Lower lobe of right lung (tissue), 2 donors: ENCODE results near the gene ASIC2. TPM values are rescaled to one million over a fixed set of nuclear protein-coding genes. Genes with fewer than 3 reads are reported as not detected.

Experiments used
- ATAC-seq, 2 donors: fragments of 200-7000 bp; cut with Tn5 transposase; one replicate each; pipeline ENCODE4 v1.9.1; 2020 to 2022; ENCODE audit warnings: mild to moderate bottlenecking in 2 of 2, moderate library complexity in 2 of 2
- DNase-seq: peaks from one replicate; pipeline ENCODE4 v3.0.0-alpha.2; 2020
- H3K27ac ChIP-seq: fragments of 200-600 bp; one replicate; pipeline ENCODE4 v1.8.0; 2022
- H3K27me3 ChIP-seq: fragments of 200-600 bp; one replicate; pipeline ENCODE4 v1.8.0; 2022; ENCODE audit warnings: low read depth
- H3K36me3 ChIP-seq: fragments of 200-600 bp; one replicate; pipeline ENCODE4 v1.8.0; 2022; ENCODE audit warnings: mild to moderate bottlenecking
- H3K4me1 ChIP-seq: fragments of 200-600 bp; one replicate; pipeline ENCODE4 v1.8.0; 2022
- H3K4me3 ChIP-seq: fragments of 200-600 bp; one replicate; pipeline ENCODE4 v1.8.0; 2022; ENCODE audit warnings: mild to moderate bottlenecking
- H3K9me3 ChIP-seq: fragments of 200-600 bp; one replicate; pipeline ENCODE4 v1.8.0; 2022
- CTCF ChIP-seq: fragments of 200-600 bp; IDR thresholded peaks from one replicate; pipeline ENCODE4 v1.8.0; 2022; ENCODE audit warnings: antibody characterized with exemption, mild to moderate bottlenecking
- intact Hi-C: fragments of 100-400 bp; cut with DNase I; formaldehyde crosslinking; loops from one replicate; pipeline ENCODE4 v1.11.0; 2022
- total RNA-seq: library from RNA; stranded (reverse); fragmentation: NEBNext Ultra II Directional; extraction: Animal tissue kit (Norgen Biotek cat#: 25700); gene quantifications from one replicate; pipeline ENCODE4 v1.2.1, GENCODE V29; 2021
- donor health status: DM: no; HTN: yes; CAD: no; lungs with severe emphysema.

Gene ASIC2
- total RNA-seq, 1 donor from 2014 or later, result not detected

- H3K4me3 ChIP-seq, result no peak overlapping the region
- H3K9me3 ChIP-seq, result no peaks in the 10 kb centered on the region
- intact Hi-C loops, result no loop called here
- no peaks in the 10 kb centered on the region for H3K4me1 ChIP-seq
- DNase-seq (no peak), ATAC-seq (no peak)
- no peaks in the 10 kb centered on the region for H3K36me3 ChIP-seq
- no peak for TF ChIP-seq CTCF
- H3K27me3 ChIP-seq, result peaks cover 10% of the 10 kb centered on the region
- H3K27ac ChIP-seq, result no peak overlapping the region
These were observed 207.8 kb downstream of the ASIC2 start for GRCh38 chr17:33085256-33085655.

- ATAC-seq (no peak), DNase-seq (no peak)
- Histone ChIP-seq H3K27ac (no peak overlapping the region), H3K36me3 (no peaks in the 10 kb centered on the region), H3K4me3 (no peak overlapping the region), H3K27me3 (peaks cover 10% of the 10 kb centered on the region), H3K9me3 (no peaks in the 10 kb centered on the region), H3K4me1 (no peaks in the 10 kb centered on the region)
- intact Hi-C loops, result no loop called here
- TF ChIP-seq CTCF, result no peak
These were observed 208.3 kb downstream of the ASIC2 start for GRCh38 chr17:33084755-33085154.

- intact Hi-C loops, result no loop called here
- Histone ChIP-seq H3K4me3 (no peak overlapping the region), H3K27ac (no peak overlapping the region), H3K4me1 (no peaks in the 10 kb centered on the region), H3K27me3 (peaks cover 10% of the 10 kb centered on the region), H3K36me3 (no peaks in the 10 kb centered on the region), H3K9me3 (no peaks in the 10 kb centered on the region)
- no peak for ATAC-seq
- no peak for TF ChIP-seq CTCF
- DNase-seq, result no peak
These were observed 210.4 kb downstream of the ASIC2 start for GRCh38 chr17:33082529-33083173.

GRCh38 chr17:33080091-33080490, 213.0 kb downstream of the ASIC2 start:
- Histone ChIP-seq H3K36me3 (no peaks in the 10 kb centered on the region), H3K27me3 (peaks cover 10% of the 10 kb centered on the region), H3K9me3 (no peaks in the 10 kb centered on the region), H3K27ac (no peak overlapping the region), H3K4me1 (no peaks in the 10 kb centered on the region), H3K4me3 (no peak overlapping the region)
- DNase-seq, result no peak
- ATAC-seq, result no peak
- intact Hi-C loops, result no loop called here
- no peak for TF ChIP-seq CTCF

GRCh38 chr17:33079201-33079600, 213.9 kb downstream of the ASIC2 start:
- intact Hi-C loops, result no loop called here
- DNase-seq (no peak), ATAC-seq (no peak)

More at GRCh38 chr17:33079201-33079600, 213.9 kb downstream of the ASIC2 start:
- Histone ChIP-seq H3K9me3 (no peaks in the 10 kb centered on the region), H3K27me3 (peaks cover 10% of the 10 kb centered on the region), H3K4me1 (no peaks in the 10 kb centered on the region), H3K27ac (no peak overlapping the region), H3K4me3 (no peak overlapping the region), H3K36me3 (no peaks in the 10 kb centered on the region)
- TF ChIP-seq CTCF, result no peak
